Thyroid gland (tissue), 4 donors: Measurements from ENCODE around the gene ZNFX1.

Experiments used
- POLR2A ChIP-seq, 2 donors: fragments of 450-650 bp; IDR thresholded peaks; one replicate each; pipeline ENCODE4 v1.6.1; 2017; ENCODE audit warnings: antibody characterized with exemption in 2 of 2, mild to moderate bottlenecking in 2 of 2, moderate library complexity in 1 of 2
- TF ChIP-seq, protein P1 (sequence below), 6 experiments: fragments of 200-600 bp in 3 of 6; fragments of 450-650 bp in 3 of 6; sonication (generic) in 3 of 6; IDR thresholded peaks; one replicate each; pipeline ENCODE4 v1.5.1; 2016 to 2019; ENCODE audit warnings: antibody characterized with exemption in 6 of 6, mild to moderate bottlenecking in 2 of 6, inconsistent platforms in 1 of 6, moderate library complexity in 1 of 6

DNA sequence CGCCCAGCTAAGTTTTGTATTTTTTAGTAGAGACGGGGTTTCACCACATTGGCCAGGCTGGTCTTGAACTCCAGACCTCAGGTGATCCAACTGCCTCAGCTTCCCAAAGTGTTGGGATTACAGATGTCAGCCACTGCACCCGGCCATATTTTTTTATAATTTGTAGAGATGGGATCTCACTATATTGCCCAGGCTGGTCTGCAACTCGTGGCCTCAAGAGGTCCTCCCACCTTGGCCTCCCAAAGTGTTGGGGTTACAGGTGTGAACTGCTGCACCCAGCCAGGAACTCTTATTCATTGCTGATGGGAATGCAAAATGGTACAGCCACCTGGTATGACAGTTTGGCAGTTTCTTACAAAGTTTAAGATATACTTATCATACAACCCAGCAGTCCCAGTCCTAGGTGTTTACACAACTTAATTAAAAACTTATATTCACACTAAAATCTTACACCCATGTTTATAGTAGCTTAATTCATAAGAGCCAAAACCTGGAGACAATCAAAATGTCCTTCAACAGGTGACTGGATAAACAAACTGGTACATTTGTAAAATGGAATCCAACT is 78.0 kb downstream of the ZNFX1 start:
- TF ChIP-seq, protein P1, sequence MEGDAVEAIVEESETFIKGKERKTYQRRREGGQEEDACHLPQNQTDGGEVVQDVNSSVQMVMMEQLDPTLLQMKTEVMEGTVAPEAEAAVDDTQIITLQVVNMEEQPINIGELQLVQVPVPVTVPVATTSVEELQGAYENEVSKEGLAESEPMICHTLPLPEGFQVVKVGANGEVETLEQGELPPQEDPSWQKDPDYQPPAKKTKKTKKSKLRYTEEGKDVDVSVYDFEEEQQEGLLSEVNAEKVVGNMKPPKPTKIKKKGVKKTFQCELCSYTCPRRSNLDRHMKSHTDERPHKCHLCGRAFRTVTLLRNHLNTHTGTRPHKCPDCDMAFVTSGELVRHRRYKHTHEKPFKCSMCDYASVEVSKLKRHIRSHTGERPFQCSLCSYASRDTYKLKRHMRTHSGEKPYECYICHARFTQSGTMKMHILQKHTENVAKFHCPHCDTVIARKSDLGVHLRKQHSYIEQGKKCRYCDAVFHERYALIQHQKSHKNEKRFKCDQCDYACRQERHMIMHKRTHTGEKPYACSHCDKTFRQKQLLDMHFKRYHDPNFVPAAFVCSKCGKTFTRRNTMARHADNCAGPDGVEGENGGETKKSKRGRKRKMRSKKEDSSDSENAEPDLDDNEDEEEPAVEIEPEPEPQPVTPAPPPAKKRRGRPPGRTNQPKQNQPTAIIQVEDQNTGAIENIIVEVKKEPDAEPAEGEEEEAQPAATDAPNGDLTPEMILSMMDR (IDR thresholded peaks at IDR 0.05), result no peak
- no peak for TF ChIP-seq POLR2A (IDR thresholded peaks at IDR 0.05)
